Stimulated activated CD8-positive, alpha-beta memory T cell treated with anti-CD3 and anti-CD28 coated beads, Interleukin-15, amount 100 ng/mL, for 4 hours (primary cell): Measurements from ENCODE around the gene CSF1.

ENCODE experiments used
- DNase-seq, 2 donors: peaks; one replicate each; pipeline ENCODE4 v3.0.0-alpha.2; 2020; ENCODE audit warnings: low read depth in 2 of 2

Gene CSF1

DNA sequence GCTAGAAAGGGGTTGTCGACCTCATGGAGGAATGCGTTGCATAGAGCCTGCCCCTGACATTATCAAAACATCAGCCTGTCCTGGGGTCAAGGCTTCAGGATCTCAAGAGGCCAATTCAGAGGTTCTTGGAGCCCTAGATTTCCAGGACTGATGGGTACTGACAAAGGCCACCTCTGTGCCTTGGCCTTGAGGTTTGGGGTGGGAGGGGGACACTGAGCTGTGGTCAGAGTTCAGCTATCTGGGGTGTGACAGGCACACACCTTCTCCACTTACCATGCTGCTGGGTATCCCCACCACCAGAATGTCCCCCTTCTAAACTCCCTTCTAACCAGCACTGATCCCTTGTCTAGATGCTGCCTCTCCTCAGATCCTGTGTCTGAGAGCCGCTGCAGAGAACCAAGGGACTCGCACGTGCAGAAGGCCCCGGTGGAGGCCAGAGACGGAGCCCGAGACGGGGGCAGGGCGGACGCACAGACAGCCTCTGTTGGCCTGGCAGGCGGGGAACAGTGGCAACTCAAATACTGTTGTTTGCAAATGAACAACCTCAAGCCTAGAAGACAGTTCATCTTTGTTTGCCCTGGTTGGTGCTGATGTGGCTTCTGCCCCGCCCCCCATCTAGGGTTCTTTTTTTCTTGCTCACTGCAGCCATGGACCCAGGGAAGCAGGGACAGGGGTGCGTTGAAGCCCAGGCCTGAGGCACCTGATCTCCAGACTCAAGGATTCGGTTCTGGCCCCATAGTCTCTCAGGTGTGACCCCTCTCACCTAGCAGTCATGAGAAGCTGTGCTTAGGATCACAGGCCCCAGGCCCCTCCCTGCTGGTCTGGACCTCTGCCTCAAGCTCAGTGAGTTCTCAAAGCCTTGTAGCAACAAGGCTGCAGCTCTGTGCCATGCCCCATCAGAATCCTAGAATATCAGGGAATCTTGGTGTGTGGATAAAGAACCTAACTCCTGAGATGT, 28.1 kb upstream of the CSF1 start:
- DNase-seq, result no peak

DNA sequence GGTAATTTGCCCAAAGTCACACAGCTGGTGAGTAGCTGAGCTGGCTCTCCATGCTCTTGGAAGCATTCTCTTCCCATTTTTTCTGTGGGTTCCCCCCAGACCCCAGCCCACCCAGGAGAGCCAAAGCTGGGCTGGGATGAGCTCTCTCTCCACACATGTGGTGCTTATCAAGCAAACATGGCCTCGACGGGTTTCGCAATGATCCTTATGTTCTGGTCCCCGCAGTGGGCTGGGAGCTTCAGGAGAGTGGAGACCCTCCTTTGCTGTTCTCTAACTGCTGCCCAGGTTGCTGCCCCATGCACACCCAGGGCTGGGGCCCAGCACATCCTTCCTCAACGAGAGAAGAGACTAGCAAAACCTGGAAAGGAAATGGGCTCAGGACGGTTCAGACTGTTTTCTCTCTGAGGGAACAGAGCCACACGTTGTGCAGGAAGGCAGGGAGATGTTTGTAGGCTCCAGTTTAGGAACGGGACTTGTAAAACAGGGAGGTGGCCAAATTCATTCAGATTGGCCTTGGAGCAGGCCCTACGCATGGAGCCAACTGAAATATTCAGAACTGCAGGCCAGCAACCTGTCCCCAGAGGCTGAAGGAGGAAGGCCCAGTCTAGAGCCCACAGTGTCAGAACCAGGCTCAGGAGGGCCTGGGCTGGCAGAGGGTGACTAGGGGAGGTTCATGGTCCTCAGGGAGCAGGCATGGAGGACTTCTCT, 27.2 kb upstream of the CSF1 start:
- no peak for DNase-seq

DNA sequence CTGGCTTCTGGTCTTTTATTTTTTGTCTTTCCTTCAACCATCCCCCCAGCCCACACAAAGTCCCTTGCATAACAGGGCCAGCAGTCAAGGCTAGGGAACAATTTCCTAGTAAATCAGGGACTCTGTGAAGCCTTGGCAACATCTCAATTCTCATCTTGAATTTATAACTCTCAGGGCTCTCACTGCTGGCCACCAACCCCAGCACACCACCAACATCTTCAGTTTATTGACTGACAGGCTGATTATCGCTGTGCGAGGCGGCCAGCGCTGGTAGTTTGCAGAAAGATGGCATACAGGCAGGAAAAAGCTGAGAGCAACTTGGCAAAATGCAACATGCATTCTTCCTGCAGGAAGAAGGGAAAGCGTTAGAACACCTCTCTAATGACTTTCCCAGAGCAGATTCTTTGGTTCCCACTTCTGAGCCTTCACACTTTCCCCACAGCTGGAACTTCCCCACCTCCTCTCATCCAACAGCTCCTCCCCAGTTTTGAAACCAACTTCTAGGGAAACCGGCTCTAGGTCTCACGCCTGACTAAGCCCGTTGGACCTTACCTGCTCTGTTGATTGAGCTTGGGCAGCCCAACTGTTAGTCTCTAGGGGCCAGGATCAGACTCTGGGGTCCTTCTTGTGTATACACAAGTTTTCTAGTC, 26.3 kb upstream of the CSF1 start:
- DNase-seq, result no peak

DNA sequence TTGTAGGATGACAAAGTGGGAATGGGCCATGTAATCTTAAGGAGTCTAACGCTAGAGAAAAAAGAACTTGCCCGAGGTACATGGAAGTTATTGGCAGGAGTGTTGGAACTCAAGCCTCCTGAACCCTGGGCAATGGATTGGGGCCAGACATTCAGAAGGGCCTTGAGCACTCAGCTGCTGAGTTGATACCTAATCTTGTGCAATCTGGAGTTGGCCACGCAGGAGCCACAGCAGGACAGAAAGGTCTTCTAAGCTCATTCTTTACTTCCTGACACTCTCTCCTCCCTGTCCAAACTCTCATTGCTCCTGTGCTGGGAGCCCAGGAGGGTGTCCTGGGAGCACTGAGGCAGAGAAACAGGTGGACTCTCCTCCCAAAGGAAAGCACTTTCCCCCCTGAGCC, 25.1 kb upstream of the CSF1 start:
- no peak for DNase-seq

DNA sequence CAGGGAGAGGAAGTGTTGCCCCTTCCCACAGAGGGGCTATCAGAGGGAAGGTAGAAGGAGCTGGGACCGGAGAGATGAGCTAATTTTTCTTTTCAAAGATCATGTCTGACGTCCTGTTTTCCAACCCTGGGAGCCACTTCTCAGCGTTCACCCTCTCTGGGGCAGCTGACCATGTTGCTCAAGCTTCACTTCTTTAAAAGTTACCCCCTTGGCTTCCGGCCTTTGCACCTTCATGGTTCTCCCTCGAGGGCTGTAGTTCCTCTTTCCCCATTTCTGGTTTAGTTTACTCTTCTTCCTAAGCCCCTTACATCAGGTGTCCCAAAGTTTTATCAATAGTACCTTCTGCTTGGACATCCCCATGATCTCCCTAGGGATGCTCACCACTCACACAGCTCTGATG, 23.8 kb upstream of the CSF1 start:
- DNase-seq, result no peak

DNA sequence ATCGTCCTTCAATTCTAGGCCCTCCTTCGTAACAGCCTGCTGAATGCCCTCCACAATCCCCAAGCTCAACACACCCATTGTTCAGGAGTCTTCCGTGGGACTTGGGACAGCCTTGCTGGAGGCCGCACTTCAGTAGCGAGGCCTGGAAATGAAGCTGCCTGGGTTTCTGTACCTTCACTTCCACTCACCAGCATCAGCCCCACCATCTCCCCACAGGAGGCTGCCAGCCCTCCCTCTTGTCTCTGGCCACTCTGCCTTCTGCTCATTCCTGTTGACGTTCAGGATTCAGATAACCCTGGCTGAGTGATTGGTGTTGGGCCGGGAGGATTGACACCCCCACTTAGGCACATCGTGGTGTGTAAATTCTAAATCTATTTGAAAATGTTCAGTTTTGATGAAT, 23.4 kb upstream of the CSF1 start:
- DNase-seq, result no peak

DNA sequence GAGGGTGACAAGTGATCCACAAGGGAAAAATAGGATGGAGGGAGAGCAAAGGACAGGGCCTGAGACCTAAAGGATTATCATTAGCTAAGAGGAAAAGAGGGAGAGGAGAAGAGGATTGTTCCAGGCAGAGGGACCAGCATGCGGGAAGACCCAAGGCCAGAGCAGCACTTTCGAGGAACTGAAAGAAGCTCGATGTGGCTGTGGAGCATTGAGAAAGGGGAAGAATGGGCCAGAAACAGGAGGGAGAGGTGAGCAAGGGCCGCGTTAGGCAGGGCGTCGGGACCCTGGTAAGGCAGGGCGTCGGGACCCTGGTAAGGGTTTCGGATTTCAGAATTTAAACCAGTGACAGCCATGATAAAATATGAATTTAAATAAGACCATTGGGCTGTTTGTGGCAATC, 22.8 kb upstream of the CSF1 start:
- no peak for DNase-seq

DNA sequence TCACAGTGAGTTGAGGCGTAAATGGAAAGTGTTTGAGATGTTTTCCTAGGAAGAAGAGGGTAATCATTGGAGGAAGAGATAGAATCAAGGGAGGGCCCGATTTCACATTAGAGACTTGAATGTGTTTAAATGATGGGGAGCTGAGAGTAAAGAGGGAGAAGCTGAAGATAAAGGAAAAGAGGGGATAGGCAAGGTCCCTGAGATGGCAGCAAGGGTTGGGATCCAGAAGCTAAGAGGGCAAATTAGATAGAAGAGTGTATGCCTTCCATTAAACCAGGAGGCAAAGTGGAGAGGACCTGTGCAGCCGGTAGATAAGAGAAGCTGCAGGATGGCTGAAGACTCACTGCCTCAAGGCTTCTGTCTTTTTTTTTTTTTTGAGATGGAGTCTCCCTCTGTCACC, 21.6 kb upstream of the CSF1 start:
- no peak for DNase-seq

DNA sequence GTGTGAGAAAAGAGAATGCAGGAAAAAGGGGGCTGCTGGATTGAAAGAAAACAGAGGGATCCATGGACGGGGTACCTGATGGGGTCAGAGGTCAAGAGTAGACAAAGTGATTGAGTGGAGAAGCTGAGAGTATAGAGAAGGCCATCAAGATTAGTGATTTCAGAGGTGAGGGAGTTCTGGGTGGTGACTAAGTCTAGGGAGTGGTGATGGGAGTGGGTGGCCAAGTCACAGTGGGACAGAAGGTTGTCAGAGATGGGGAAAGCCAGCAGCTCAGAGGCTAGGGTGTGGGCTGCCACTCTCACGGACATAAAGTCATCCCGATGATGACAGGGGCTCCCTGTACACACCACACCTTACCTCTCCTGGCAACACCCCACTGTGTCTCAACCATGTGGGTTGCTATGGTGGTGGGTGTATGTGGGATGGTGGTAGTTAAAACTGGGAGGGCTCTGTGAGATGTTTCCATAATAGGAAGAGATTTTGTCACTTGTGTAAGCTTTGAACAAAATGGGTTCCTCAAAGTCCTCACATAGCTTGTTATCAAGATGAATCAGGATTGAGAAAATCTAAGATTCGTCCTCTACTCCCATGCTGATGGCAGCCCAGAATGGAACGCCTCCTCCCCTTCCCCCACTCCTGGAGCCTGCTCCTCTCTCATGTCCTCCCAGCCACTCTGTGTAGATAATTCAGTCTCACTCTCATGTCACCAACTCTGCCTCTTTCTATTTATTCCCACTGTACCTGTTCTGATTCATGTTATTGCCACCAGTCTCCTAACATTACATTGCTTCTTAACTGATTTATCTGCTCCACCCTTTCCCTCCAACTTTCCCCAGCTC, 20.3 kb upstream of the CSF1 start:
- peak in 1 of 2 donors; percentile 66 for DNase-seq

DNA sequence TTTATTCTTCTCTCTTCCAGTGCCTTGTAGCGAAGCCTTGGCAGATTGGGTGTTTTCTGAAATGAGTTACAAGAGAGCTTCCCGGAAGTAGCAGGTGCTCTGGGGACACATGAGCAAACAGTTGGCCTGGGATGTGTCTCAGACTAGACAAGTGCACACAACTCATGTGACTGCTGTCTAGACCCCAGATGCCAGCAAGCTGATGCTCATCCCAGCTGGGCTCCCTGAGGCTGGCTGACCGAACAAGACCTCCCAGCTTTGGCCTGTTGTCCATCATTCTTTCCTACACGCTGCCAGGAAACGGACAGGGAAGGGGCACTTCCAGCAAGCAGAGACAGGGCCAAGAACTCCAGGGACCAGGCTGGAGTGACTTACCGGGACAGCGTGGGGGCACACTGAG, 18.7 kb upstream of the CSF1 start:
- DNase-seq, result no peak

DNA sequence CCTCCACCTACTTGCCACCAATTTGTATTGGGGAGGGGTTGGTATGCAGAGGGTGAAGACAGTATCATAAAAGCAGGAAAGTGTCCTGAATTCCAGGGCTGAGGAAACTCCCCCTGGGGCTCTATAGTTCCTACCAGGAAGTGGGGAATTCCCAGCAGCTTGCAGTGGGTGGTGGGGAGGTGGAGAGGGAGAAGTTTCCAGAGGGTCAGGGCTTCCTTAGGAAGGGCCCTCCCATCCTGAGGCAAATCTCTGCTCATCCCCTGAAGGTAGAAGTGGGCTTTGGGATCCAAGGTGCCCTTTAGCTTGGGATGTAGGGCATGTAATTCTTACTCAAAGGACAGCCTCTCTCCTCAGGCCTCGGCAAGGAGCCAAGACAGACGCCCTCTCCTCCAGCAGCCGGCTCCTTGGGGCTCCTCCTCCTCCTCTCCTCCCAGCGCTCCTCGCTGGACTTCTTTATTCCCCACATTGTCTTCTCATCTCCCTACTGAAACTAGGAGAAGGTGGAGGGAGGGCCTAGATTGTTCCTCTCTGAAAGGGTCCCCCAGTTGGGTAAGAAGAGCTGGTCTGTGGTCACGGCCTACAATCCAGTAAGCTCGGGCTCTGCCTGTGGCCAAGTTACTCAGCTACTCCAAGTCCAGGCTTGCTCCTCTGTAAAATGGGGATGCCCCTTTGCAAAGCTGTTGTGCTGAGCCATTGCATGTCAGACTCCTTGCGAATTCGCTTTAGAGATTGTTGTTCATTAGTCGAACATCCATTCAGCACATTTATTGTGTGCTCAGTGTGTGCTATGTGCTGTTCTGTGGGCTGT, 17.9 kb upstream of the CSF1 start:
- DNase-seq, result no peak

DNA sequence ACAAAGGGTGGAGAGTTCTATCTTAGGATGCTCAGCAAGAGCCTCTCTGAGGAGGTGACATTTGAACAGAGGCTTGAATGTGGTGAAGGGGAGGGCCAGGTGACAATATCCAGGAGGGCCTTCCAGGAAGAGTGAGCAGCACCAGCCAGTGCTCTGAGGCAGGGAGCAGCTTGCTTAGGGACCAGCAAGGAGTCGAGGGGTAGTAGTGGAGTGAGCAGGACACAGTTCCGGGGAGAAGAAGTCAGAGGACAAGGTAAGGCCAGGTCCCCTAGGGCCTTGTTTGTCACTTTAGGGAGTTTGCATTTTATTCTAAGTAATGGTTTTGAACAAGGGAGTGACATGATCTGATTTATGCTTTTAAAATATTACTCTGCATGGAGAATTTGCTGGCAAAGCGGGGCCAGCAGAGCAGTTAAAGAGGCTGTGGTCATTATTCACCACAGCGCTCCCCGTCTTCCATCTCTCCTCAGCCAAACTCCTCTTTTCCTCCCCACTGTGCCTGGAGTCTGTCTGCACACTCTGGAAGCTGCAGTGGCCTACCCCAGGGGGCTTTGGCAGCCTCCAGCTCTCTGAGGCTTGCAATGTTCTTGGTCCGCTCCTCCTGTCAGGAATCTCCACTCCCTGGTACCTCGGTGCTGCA, 17.0 kb upstream of the CSF1 start:
- DNase-seq, result no peak

DNA sequence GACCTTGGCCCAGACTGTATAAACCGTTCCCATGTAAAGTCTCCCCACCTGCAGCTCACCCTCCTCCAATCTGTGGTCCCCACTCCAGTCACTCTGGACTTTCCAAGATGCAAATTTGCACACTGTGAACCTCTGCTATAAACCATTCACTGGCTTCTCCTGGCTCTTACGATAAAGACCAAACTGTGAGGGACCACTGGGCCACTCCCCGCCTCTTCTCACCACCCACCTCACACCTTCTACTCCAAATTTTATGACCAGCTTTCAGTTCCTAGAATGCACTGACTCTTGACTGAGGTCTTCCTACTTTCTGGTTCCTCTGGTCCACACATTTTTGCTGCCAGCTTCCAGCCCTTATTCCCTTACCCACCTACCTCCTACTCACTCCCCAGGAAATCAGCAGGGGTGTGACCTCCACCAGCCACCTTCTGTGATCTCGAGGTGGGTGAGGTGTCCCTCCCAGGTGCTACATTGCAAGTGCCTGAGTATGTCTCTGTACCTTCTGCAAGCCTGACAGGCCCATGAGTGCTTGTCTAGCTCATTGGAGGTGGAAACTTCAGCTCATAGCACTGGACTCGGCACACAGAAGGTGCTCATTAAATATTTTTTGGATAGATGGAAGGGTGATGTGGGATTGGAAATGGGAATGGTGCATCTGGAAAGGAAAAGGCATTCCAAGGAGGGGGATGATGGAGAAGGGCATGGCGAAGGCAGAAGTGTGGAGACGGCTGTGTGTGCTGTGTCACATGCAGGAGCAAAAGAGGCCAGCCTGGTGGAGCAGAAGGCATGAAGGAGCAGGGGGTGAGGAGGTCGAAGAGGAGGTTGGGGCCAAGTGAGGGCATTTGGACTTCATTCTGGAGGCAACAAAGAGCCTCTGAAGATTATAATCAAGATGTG, 15.6 kb upstream of the CSF1 start:
- no peak for DNase-seq

DNA sequence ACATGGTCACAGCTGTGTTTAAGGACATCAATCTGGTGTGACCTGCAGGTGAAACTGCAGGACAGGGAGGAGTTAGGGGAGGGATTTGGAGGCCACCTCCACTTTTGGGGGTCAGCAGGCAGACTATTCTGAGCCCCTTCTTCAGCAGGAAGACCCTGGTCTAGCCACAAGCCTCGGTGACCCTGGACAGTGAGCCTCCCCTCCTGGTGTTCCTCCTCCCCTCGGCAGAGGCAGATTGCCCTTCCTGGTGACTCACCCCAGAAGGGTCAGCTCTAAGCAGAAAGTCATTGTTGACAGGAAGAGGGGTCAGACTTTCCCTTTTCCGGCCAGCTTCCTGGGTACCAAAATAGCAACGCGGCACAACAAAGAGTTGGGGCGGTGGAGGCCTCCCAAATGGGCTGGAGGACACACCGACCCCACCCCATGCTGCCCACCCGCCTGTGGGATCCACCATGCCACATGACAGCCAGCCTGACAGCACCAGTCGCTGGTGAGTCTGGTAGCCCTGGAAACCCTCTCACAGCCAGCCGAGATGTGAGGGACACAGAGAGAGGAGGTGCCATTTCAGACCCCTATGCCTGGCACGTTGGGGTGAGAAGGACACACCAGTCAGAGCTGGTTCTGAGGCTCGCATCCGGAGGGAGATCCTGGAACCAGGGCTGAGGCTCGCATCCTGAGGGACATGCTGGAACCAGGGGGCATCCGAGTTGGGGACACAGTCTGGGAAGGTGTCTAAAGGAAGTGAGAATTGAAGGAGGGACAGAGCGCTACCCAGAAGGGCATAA, 14.7 kb upstream of the CSF1 start:
- no peak for DNase-seq

DNA sequence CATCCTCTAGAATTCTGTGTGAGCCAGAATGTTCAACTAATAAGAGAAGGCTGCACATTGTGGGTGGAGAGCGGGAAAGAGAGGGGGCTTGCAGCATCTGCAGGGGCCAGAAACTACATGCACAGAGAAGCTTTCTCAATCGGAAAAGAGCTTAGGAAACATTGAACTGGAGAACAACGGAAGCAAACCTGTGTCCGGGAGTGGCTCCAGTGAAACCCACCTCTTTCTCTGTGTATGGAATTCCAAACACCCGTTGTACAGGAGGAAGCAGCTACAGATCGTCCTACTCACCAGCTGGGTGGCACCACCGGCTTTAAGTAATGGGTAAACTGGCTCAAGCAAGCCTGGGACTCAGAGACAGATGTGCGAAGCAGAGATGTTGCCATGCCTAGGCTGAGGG, 14.0 kb upstream of the CSF1 start:
- no peak for DNase-seq

DNA sequence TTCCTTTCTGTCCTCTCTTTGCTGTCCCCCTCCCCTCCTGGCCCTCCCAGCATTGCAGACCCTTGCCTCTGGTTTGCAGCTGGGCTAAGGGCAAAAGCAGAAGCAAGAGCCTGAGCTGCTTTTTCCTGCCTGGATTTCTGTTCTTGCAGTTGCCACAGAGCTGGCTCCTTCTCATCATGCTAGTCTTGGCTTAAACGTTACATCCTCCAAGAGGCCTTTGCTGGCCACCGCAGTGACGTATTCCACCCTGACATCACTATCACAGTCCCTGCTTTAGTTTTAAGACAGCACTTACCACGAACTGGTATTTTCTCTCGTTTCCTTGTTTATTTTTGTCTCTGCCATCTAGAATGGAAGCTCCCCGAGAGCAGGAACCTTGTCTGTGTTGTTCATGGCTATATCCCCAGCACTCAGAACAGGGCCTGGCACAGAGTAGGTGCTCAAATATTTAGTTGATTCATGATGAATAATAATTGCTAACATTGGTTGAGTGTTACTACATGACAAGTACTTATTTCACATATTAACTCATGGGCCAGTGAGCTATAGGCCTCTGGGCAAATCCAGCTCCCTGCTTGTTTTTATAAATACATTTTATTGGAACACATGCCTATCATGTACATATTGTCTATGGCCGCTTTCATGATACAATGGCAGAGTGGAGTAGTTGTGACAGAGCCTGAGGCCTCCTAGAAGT, 13.2 kb upstream of the CSF1 start:
- no peak for DNase-seq

DNA sequence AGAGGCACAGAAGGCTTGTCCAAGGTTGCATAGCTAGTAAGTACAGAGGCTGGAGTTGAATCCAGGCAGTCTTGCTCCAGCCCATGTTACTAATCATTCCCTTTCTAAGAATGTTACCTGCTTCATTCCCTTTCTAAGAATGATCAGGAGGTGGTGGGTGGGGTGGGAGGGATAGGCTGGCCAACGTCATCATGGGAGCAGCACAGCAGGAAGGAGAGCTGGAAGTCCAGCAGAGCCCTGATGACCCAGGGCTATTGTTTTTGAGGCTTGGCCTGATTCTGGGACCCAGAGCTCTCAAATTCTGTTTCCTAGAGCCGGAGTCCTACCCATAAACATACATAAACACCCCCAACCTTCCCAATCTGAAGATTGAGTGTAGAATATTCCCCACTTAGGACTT, 11.8 kb upstream of the CSF1 start:
- no peak for DNase-seq

DNA sequence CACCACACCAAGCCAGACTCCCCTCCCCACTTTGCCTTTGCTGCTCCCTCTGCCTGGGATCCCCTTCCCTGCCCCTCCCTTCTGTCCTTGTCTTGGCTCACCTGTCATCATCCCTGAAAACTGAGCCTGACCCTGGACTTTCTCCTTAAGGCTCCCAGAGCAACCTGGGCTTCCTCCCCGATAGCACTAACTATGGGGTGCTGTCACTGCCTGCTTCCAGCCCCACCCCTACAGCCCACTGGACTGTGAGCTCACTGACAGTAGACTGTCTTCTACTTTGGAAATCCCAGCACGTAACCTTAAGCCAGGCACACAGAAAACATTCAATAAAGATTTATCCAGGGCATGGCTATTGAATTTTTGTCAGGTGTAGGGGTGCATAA, 9.5 kb upstream of the CSF1 start:
- no peak for DNase-seq
